ENCODE data around the gene SLC29A3. TPM values are rescaled to one million over a fixed set of nuclear protein-coding genes. Genes with fewer than 3 reads are reported as not detected.

SLC29A3 gene
- total and polyA plus RNA-seq, 2 of the 8 experiments (the other 6 are each of a cell fraction or from before 2014, with no cell fraction given): 14.0 to 24.6 TPM

- peaks cover 1 to 2% of the 10 kb centered on the region in 2 experiments for H4K20me1 ChIP-seq (replicated peaks in 1 of 2; ENCODE audit: control insufficient read depth in 1 of 2, insufficient read depth in 2 of 2, low read length in 2 of 2)
- no peak overlapping the region for H3K9ac ChIP-seq (replicated peaks in 1 of 4; ENCODE audit: extremely low read depth in 1 of 4, low read depth in 3 of 4, low read length in 3 of 4)
- H3K36me3 ChIP-seq (ENCODE audit: control insufficient read depth in 2 of 4, insufficient read depth in 4 of 4, low read length in 3 of 4): no peaks in the 10 kb centered on the region; a peak in 1 of 8 replicates
- ChIA-PET CTCF (ENCODE audit: partially characterized antibody) (interaction anchor here (0.7 to 11.1 kb wide), 14 partner anchors 8 to 378 kb away, joined by 3 to 175 read pairs (median 8); partner anchors contain the start of gene UNC5B), POLR2A (ENCODE audit: partially characterized antibody) (interaction anchor here (1.6 kb wide), 1 partner anchor 58 kb away, joined by 4 read pairs; no protein-coding TSS in a partner anchor)
- FAIRE-seq (no peak), DNase-seq (ENCODE audit: low read depth in 1 of 2, low spot score in 2 of 2) (no peak)
- no peak overlapping the region; the same call in 1 of the 2 replicates for H4K8ac ChIP-seq (ENCODE audit: extremely low read depth, insufficient read depth, low read length)
- no peak overlapping the region for H3K4ac ChIP-seq (replicated peaks; ENCODE audit: insufficient read length, low read depth, low read length)
- H2AK5ac ChIP-seq (ENCODE audit: low read depth, low read length): 0 out of 2 replicates have a peak overlapping the region, but pooled peaks have one; percentile 24
- H2BK12ac ChIP-seq (ENCODE audit: low read depth, low read length): 0 out of 2 replicates have a peak overlapping the region, but pooled peaks have one; percentile 97
- H3K79me2 ChIP-seq (ENCODE audit: control insufficient read depth in 1 of 2, insufficient read depth in 2 of 2, low read length in 2 of 2): peaks cover 0 to 28% of the 10 kb centered on the region in 2 experiments; a peak in 2 of 4 replicates
- peak overlapping the region; percentile 29; the same call in 1 of the 2 replicates for H2BK15ac ChIP-seq (ENCODE audit: low read length)
- peak overlapping the region; percentile 56 for H4K91ac ChIP-seq (replicated peaks; ENCODE audit: insufficient read length, low read length)
- H3K4me2 ChIP-seq (ENCODE audit: insufficient read depth in 1 of 2, low read depth in 2 of 2, low read length in 2 of 2): no peak overlapping the region
- H3K23me2 ChIP-seq (ENCODE audit: low read depth, low read length): 0 out of 2 replicates have a peak, but pooled peaks cover 2% of the 10 kb centered on the region
- no peak overlapping the region for H2BK20ac ChIP-seq (ENCODE audit: low read length)
- peaks cover 17% of the 10 kb centered on the region for H3K79me1 ChIP-seq (ENCODE audit: low read depth, low read length)
- peak overlapping the region; percentile 48; the same call in 1 of the 2 replicates for H3K18ac ChIP-seq (ENCODE audit: extremely low read depth, low read length)
- H2AFZ ChIP-seq (ENCODE audit: low read length): no peak overlapping the region
- no peak overlapping the region for H3K56ac ChIP-seq (replicated peaks; ENCODE audit: insufficient read length, low read depth, low read length)
- no peaks in the 10 kb centered on the region for H3K27me3 ChIP-seq (replicated peaks in 1 of 4; ENCODE audit: control insufficient read depth in 3 of 4, extremely low read depth in 1 of 4, insufficient read depth in 3 of 4, low read length in 3 of 4)
- H3K14ac ChIP-seq (ENCODE audit: insufficient read length): no peak overlapping the region
- no peak overlapping the region; the same call in 1 of the 2 replicates for H3K27ac ChIP-seq (ENCODE audit: low read depth, low read length)
- peaks cover 4 to 33% (median 26%) of the 10 kb centered on the region in 4 experiments for H3K4me1 ChIP-seq (replicated peaks in 1 of 4; ENCODE audit: control insufficient read depth in 3 of 4, insufficient read depth in 4 of 4, low read length in 3 of 4)
- H4K5ac ChIP-seq (ENCODE audit: insufficient read length, low read depth, low read length): no peak overlapping the region
- H2BK120ac ChIP-seq (replicated peaks; ENCODE audit: low read depth, low read length): no peak overlapping the region
- no peaks in the 10 kb centered on the region for H3K9me3 ChIP-seq (ENCODE audit: insufficient read depth in 2 of 2, low read depth in 1 of 2, low read length in 1 of 2)
- H3K4me3 ChIP-seq (ENCODE audit: extremely low read depth in 1 of 4, insufficient read depth in 2 of 4, low read depth in 3 of 4, low read length in 4 of 4): no peak overlapping the region
- H3K23ac ChIP-seq (ENCODE audit: insufficient read length): no peak overlapping the region
- H2BK5ac ChIP-seq (ENCODE audit: low read depth, low read length): 0 out of 2 replicates have a peak overlapping the region, but pooled peaks have one; percentile 52
- WGBS, 2 experiments (ENCODE audit: extremely low coverage in 1 of 2, insufficient coverage in 1 of 2, insufficient read length in 1 of 2, insufficient replicate concordance in 2 of 2, low coverage in 1 of 2, low lambda C conversion rate in 2 of 2, missing lambda C conversion rate in 1 of 2): 82% methylated on average over 14 of the region's 14 CpGs; no CpG with 5 or more reads in 1 of the 2 experiments
- no peak for TF ChIP-seq CREB1 (IDR thresholded peaks at IDR 0.05)
- TF ChIP-seq POLR2AphosphoS5 (IDR thresholded peaks at IDR 0.05; ENCODE audit: low read depth, low read length): no peak
- TF ChIP-seq RBBP5 (IDR thresholded peaks at IDR 0.05; ENCODE audit: borderline replicate concordance, low read depth, low read length): no peak
- no peak for TF ChIP-seq BRCA1 (IDR thresholded peaks at IDR 0.05; ENCODE audit: low read depth, low read length)
- no peak for TF ChIP-seq ATF2 (IDR thresholded peaks at IDR 0.05; ENCODE audit: low read length)
- TF ChIP-seq BCL11A (IDR thresholded peaks at IDR 0.05; ENCODE audit: low read depth in 2 of 2, low read length in 2 of 2): no peak
- TF ChIP-seq EGR1 (IDR thresholded peaks at IDR 0.05; ENCODE audit: borderline replicate concordance, low read depth, low read length): no peak
- TF ChIP-seq, protein P1, sequence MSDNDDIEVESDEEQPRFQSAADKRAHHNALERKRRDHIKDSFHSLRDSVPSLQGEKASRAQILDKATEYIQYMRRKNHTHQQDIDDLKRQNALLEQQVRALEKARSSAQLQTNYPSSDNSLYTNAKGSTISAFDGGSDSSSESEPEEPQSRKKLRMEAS (IDR thresholded peaks at IDR 0.05): no peak
- no peak for TF ChIP-seq SP1 (IDR thresholded peaks at IDR 0.05; ENCODE audit: low read depth, low read length)
- TF ChIP-seq KDM1A (IDR thresholded peaks at IDR 0.05; ENCODE audit: borderline replicate concordance, low read length): no peak
- no peak for TF ChIP-seq GTF2F1 (IDR thresholded peaks at IDR 0.05; ENCODE audit: borderline replicate concordance, low read depth, low read length)
- TF ChIP-seq MAFK (IDR thresholded peaks at IDR 0.05; ENCODE audit: low read depth, low read length): no peak
These were observed 47.4 kb upstream of the SLC29A3 start for GRCh38 chr10:71271662-71272055.

Measured in H1 (cell line).